Measurements from ENCODE around the gene PHACTR1.

PHACTR1 gene

GRCh38 chr6:13001927-13002326 is 285.4 kb downstream of the PHACTR1 start:
- TF ChIP-seq CTCF (IDR thresholded peaks at IDR 0.05; ENCODE audit: low read depth, low read length, missing control alignments) = no peak
- H3K4me3 ChIP-seq (ENCODE audit: low read depth, low read length) = no peak overlapping the region
- in situ Hi-C loops (cut with HindIII; ENCODE audit: low sequenced_read_pairs) = loop anchor here (10.0 kb wide), 1 partner anchor 253 kb away; no protein-coding TSS in a partner anchor
- no peak for DNase-seq (ENCODE audit: low read depth)

- no peak for TF ChIP-seq CTCF (IDR thresholded peaks at IDR 0.05; ENCODE audit: low read depth, low read length, missing control alignments)
- in situ Hi-C loops (cut with HindIII; ENCODE audit: low sequenced_read_pairs) = loop anchor here (10.0 kb wide), 1 partner anchor 250 kb away; no protein-coding TSS in a partner anchor
- no peak for DNase-seq (ENCODE audit: low read depth)
- H3K4me3 ChIP-seq (ENCODE audit: low read depth, low read length) = no peak overlapping the region
Measured at GRCh38 chr6:13004601-13005000, 288.0 kb downstream of the PHACTR1 start.

- TF ChIP-seq CTCF (IDR thresholded peaks at IDR 0.05; ENCODE audit: low read depth, low read length, missing control alignments) = no peak
- no peak for DNase-seq (ENCODE audit: low read depth)
- in situ Hi-C loops (cut with HindIII; ENCODE audit: low sequenced_read_pairs) = loop anchor here (10.0 kb wide), 1 partner anchor 249 kb away; no protein-coding TSS in a partner anchor
- H3K4me3 ChIP-seq (ENCODE audit: low read depth, low read length) = no peak overlapping the region
Measured at GRCh38 chr6:13005994-13006393, 289.4 kb downstream of the PHACTR1 start.

- TF ChIP-seq CTCF (IDR thresholded peaks at IDR 0.05; ENCODE audit: low read depth, low read length, missing control alignments) = no peak
- no peak overlapping the region for H3K4me3 ChIP-seq (ENCODE audit: low read depth, low read length)
- in situ Hi-C loops (cut with HindIII; ENCODE audit: low sequenced_read_pairs) = loop anchor here (10.0 kb wide), 1 partner anchor 248 kb away; no protein-coding TSS in a partner anchor
- no peak for DNase-seq (ENCODE audit: low read depth)
Measured at GRCh38 chr6:13006578-13007300, 290.2 kb downstream of the PHACTR1 start.

- DNase-seq (ENCODE audit: low read depth) = no peak
- TF ChIP-seq CTCF (IDR thresholded peaks at IDR 0.05; ENCODE audit: low read depth, low read length, missing control alignments) = no peak
- in situ Hi-C loops (cut with HindIII; ENCODE audit: low sequenced_read_pairs) = loop anchor here (10.0 kb wide), 1 partner anchor 247 kb away; no protein-coding TSS in a partner anchor
- H3K4me3 ChIP-seq (ENCODE audit: low read depth, low read length) = no peak overlapping the region
Measured at GRCh38 chr6:13007744-13008143, 291.2 kb downstream of the PHACTR1 start.

- TF ChIP-seq CTCF (IDR thresholded peaks at IDR 0.05; ENCODE audit: low read depth, low read length, missing control alignments) = no peak
- DNase-seq (ENCODE audit: low read depth) = no peak
- in situ Hi-C loops (cut with HindIII; ENCODE audit: low sequenced_read_pairs) = loop anchor here (10.0 kb wide), 1 partner anchor 246 kb away; no protein-coding TSS in a partner anchor
- H3K4me3 ChIP-seq (ENCODE audit: low read depth, low read length) = no peak overlapping the region
Measured at GRCh38 chr6:13009031-13009430, 292.5 kb downstream of the PHACTR1 start.
